HepG2 (cell line): ENCODE measurements around the gene DMAP1. TPM values are rescaled to one million over a fixed set of nuclear protein-coding genes. Genes with fewer than 3 reads are reported as not detected.

Experiments
- ASH2L ChIP-seq: fragments of 300-600, 200-600 bp; sonication (generic); IDR thresholded peaks from 2 replicates; pipeline ENCODE4 v1.7.0; 2017; ENCODE audit warnings: low read depth, mild to moderate bottlenecking, moderate library complexity, mixed read lengths, low read length; ENCODE audit not compliant: insufficient read length
- HMG20A ChIP-seq: IDR thresholded peaks from 2 replicates; pipeline ENCODE4 v1.6.1; 2016; ENCODE audit warnings: borderline replicate concordance
- HNF4G ChIP-seq, 2 experiments: sonication (generic) in 1 of 2; formaldehyde crosslinking in 1 of 2; IDR thresholded peaks; 2 replicates each; pipeline versions ENCODE4 v1.4.0 to v1.6.1; 2011 to 2020; ENCODE audit warnings: borderline replicate concordance in 2 of 2, low read depth in 2 of 2, mild to moderate bottlenecking in 2 of 2, low read length in 1 of 2, missing genetic modification reagents in 1 of 2, moderate library complexity in 1 of 2
- HNRNPLL ChIP-seq: fragments of 200-400 bp; formaldehyde crosslinking; IDR thresholded peaks from 2 replicates; pipeline ENCODE4 v1.6.1; 2017; ENCODE audit warnings: mild to moderate bottlenecking, low read depth, low read length; ENCODE audit not compliant: poor library complexity, severe bottlenecking
- IKZF1 ChIP-seq: fragments of 450-650 bp; IDR thresholded peaks from 2 replicates; pipeline ENCODE4 v1.7.1; 2016
- NR1H2 ChIP-seq: sonication (generic); formaldehyde crosslinking; IDR thresholded peaks from 2 replicates; pipeline ENCODE4 v1.8.1; 2022; ENCODE audit warnings: low read depth, missing genetic modification reagents, borderline replicate concordance
- PCBP2 ChIP-seq: fragments of 200-400 bp; formaldehyde crosslinking; optimal IDR thresholded peaks from 2 replicates; pipeline ENCODE3; 2018; ENCODE audit warnings: low read length, low read depth; ENCODE audit not compliant: poor library complexity, severe bottlenecking
- PHF5A ChIP-seq: IDR thresholded peaks from one replicate; pipeline ENCODE4 v1.6.1; 2018; ENCODE audit warnings: low read depth, missing genetic modification reagents; ENCODE audit not compliant: unreplicated experiment
- RFXANK ChIP-seq: IDR thresholded peaks from 2 replicates; pipeline ENCODE4 v1.6.1; 2016
- STAG1 ChIP-seq: sonication (generic); formaldehyde crosslinking; IDR thresholded peaks from 2 replicates; pipeline ENCODE4 v1.4.0; 2020; ENCODE audit warnings: missing genetic modification reagents
- ZFP62 ChIP-seq: sonication (generic); formaldehyde crosslinking; IDR thresholded peaks from 2 replicates; pipeline ENCODE4 v1.4.0; 2020; ENCODE audit warnings: missing genetic modification reagents
- ZNF17 ChIP-seq: sonication (generic); formaldehyde crosslinking; IDR thresholded peaks from 2 replicates; pipeline ENCODE4 v1.5.0; 2020; ENCODE audit warnings: mild to moderate bottlenecking, missing genetic modification reagents
- ZNF256 ChIP-seq: sonication (generic); formaldehyde crosslinking; conservative IDR thresholded peaks from 2 replicates; pipeline ENCODE4 v1.4.0; 2020; ENCODE audit warnings: missing genetic modification reagents
- ZNF282 ChIP-seq: fragments of 450-650 bp; IDR thresholded peaks from 2 replicates; pipeline ENCODE4 v1.6.1; 2018; ENCODE audit not compliant: partially characterized antibody
- ZNF446 ChIP-seq: sonication (generic); formaldehyde crosslinking; IDR thresholded peaks from 2 replicates; pipeline ENCODE4 v1.5.0; 2020; ENCODE audit warnings: mild to moderate bottlenecking, missing genetic modification reagents
- polyA plus RNA-seq, 8 experiments: library from polyadenylated mRNA; depleted of rRNA in 3 of 8; stranded (reverse) in 7 of 8; unstranded in 1 of 8; fragments of >200 nt; fragmentation: Illumina TruSeq in 4 of 8; extraction: Trizol in 4 of 8; gene quantifications; 2 replicates each; pipeline versions ENCODE4 v1.2.1 to v1.2.3, GENCODE V29; 2011 to 2016; ENCODE audit warnings: low read depth in 4 of 8, missing spikeins in 1 of 8, mixed read lengths in 1 of 8; ENCODE audit not compliant: insufficient read depth in 1 of 8
- total RNA-seq, 5 experiments: library from RNA; depleted of rRNA; stranded (reverse); fragments of >200 nt; fragmentation: Illumina TruSeq; extraction: Trizol; gene quantifications; 2 replicates each; pipeline ENCODE4 v1.2.3, GENCODE V29; 2016; ENCODE audit warnings: low read depth in 1 of 5
- TF ChIP-seq, protein P1 (sequence below): IDR thresholded peaks from 2 replicates; pipeline ENCODE4 v1.6.1; 2016; ENCODE audit warnings: missing genetic modification reagents, missing compliant biosample characterization
- TF ChIP-seq, protein P2 (sequence below): sonication (generic); formaldehyde crosslinking; IDR thresholded peaks from 2 replicates; pipeline ENCODE4 v1.9.0; 2022; ENCODE audit warnings: missing genetic modification reagents, mild to moderate bottlenecking, borderline replicate concordance
- TF ChIP-seq, protein P3 (sequence below): IDR thresholded peaks from 2 replicates; pipeline ENCODE4 v1.6.1; 2016; ENCODE audit warnings: low read depth, missing genetic modification reagents, missing compliant biosample characterization
- TF ChIP-seq, protein P4 (sequence below): sonication (generic); formaldehyde crosslinking; IDR thresholded peaks from 2 replicates; pipeline ENCODE4 v1.4.0; 2020; ENCODE audit warnings: mild to moderate bottlenecking, missing genetic modification reagents

The DMAP1 gene
- total and polyA plus RNA-seq, 2 of the 13 experiments (the other 11 are each of a cell fraction or from before 2014, with no cell fraction given): 17.6 to 32.7 TPM

DNA sequence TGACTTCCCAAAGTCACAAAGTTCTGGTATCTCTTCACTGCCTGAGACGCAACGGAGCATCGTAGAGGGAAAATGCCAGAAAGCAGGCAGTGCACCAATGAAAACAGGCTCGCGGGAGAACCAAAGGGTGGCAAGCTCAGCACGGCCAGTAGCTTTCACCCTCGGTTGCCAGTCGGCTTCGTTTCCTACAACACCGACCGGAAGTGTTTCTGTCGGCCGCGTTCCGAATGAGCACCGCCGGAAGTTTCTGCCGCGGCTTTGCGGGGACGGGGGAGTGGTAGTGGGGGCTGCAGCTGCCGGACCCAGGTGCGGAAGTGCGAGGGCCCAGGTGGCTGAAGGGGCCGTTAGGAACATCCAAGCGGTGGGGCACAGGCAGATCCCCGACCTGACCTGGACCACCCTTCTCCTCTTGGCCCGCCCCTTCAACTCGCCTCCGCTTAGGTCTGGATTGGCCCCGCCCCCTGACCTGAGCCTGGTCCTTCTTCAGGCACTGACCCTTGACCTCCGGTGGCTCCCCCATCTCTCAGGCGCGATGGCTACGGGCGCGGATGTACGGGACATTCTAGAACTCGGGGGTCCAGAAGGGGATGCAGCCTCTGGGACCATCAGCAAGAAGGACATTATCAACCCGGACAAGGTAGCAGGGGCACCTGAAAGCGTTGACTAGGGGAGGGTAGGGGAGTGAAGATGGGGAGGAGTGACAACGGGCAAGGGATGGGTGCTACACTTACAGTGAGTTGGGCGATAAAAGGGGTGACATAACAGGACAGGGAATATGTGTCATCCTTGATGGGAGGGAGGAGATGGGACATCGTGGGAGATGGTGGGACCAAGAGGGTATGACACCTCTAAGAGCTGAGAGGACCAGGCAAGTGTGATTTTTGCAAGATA lies at the start of gene DMAP1 (continued):
- TF ChIP-seq PCBP2: peak; percentile 18
- TF ChIP-seq ZNF256 (CRISPR knock-in tag): peak; percentile 74; the same call in 1 of the 2 replicates
- TF ChIP-seq, protein P1, sequence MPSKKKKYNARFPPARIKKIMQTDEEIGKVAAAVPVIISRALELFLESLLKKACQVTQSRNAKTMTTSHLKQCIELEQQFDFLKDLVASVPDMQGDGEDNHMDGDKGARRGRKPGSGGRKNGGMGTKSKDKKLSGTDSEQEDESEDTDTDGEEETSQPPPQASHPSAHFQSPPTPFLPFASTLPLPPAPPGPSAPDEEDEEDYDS (CRISPR knock-in tag): 0 out of 2 replicates have a peak, but pooled peaks have one; percentile 51
- 0 out of 2 replicates have a peak, but pooled peaks have one; percentile 26 for TF ChIP-seq HMG20A (CRISPR knock-in tag)
- TF ChIP-seq, protein P2, sequence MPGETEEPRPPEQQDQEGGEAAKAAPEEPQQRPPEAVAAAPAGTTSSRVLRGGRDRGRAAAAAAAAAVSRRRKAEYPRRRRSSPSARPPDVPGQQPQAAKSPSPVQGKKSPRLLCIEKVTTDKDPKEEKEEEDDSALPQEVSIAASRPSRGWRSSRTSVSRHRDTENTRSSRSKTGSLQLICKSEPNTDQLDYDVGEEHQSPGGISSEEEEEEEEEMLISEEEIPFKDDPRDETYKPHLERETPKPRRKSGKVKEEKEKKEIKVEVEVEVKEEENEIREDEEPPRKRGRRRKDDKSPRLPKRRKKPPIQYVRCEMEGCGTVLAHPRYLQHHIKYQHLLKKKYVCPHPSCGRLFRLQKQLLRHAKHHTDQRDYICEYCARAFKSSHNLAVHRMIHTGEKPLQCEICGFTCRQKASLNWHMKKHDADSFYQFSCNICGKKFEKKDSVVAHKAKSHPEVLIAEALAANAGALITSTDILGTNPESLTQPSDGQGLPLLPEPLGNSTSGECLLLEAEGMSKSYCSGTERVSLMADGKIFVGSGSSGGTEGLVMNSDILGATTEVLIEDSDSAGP (CRISPR knock-in tag): peak; percentile 96
- TF ChIP-seq HNRNPLL: peak; percentile 76
- peak; percentile 99 for TF ChIP-seq ASH2L
- no peak for TF ChIP-seq IKZF1
- peak; percentile 53; the same call in 1 of the 2 replicates for TF ChIP-seq ZNF446
- TF ChIP-seq PHF5A (CRISPR knock-in tag): peak; percentile 63
- TF ChIP-seq ZNF282: no peak
- peak; percentile 44 for TF ChIP-seq STAG1 (CRISPR knock-in tag)
- TF ChIP-seq, protein P3, sequence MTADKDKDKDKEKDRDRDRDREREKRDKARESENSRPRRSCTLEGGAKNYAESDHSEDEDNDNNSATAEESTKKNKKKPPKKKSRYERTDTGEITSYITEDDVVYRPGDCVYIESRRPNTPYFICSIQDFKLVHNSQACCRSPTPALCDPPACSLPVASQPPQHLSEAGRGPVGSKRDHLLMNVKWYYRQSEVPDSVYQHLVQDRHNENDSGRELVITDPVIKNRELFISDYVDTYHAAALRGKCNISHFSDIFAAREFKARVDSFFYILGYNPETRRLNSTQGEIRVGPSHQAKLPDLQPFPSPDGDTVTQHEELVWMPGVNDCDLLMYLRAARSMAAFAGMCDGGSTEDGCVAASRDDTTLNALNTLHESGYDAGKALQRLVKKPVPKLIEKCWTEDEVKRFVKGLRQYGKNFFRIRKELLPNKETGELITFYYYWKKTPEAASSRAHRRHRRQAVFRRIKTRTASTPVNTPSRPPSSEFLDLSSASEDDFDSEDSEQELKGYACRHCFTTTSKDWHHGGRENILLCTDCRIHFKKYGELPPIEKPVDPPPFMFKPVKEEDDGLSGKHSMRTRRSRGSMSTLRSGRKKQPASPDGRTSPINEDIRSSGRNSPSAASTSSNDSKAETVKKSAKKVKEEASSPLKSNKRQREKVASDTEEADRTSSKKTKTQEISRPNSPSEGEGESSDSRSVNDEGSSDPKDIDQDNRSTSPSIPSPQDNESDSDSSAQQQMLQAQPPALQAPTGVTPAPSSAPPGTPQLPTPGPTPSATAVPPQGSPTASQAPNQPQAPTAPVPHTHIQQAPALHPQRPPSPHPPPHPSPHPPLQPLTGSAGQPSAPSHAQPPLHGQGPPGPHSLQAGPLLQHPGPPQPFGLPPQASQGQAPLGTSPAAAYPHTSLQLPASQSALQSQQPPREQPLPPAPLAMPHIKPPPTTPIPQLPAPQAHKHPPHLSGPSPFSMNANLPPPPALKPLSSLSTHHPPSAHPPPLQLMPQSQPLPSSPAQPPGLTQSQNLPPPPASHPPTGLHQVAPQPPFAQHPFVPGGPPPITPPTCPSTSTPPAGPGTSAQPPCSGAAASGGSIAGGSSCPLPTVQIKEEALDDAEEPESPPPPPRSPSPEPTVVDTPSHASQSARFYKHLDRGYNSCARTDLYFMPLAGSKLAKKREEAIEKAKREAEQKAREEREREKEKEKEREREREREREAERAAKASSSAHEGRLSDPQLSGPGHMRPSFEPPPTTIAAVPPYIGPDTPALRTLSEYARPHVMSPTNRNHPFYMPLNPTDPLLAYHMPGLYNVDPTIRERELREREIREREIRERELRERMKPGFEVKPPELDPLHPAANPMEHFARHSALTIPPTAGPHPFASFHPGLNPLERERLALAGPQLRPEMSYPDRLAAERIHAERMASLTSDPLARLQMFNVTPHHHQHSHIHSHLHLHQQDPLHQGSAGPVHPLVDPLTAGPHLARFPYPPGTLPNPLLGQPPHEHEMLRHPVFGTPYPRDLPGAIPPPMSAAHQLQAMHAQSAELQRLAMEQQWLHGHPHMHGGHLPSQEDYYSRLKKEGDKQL (CRISPR knock-in tag): peak; percentile 24; the same call in 1 of the 2 replicates
- TF ChIP-seq, protein P4, sequence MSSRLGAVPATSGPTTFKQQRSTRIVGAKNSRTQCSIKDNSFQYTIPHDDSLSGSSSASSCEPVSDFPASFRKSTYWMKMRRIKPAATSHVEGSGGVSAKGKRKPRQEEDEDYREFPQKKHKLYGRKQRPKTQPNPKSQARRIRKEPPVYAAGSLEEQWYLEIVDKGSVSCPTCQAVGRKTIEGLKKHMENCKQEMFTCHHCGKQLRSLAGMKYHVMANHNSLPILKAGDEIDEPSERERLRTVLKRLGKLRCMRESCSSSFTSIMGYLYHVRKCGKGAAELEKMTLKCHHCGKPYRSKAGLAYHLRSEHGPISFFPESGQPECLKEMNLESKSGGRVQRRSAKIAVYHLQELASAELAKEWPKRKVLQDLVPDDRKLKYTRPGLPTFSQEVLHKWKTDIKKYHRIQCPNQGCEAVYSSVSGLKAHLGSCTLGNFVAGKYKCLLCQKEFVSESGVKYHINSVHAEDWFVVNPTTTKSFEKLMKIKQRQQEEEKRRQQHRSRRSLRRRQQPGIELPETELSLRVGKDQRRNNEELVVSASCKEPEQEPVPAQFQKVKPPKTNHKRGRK (CRISPR knock-in tag): 0 out of 2 replicates have a peak, but pooled peaks have one; percentile 3
- TF ChIP-seq HNF4G (IDR thresholded peaks at IDR 0.05; ENCODE audit: borderline replicate concordance, low read depth, low read length): peak; percentile 32; the same call in 1 of the 2 replicates
- TF ChIP-seq HNF4G (CRISPR knock-in tag; IDR thresholded peaks at IDR 0.05; ENCODE audit: borderline replicate concordance, low read depth): peak; percentile 58; the same call in 1 of the 2 replicates
- 0 out of 2 replicates have a peak, but pooled peaks have one; percentile 53 for TF ChIP-seq RFXANK (CRISPR knock-in tag)
- no peak for TF ChIP-seq ZNF17 (CRISPR knock-in tag)
- TF ChIP-seq NR1H2 (CRISPR knock-in tag): 0 out of 2 replicates have a peak, but pooled peaks have one; percentile 51
- no peak for TF ChIP-seq ZFP62
